Caco-2 (cell line): ENCODE results near the gene OSR1. TPM values are rescaled to one million over a fixed set of nuclear protein-coding genes. Genes with fewer than 3 reads are reported as not detected.
"Not testable (repeated sequence)": the region's sequence is repeated elsewhere in the genome, so short reads cannot be mapped to it uniquely, and the experiment has no call there.

ENCODE experiments used
- BruUV-seq: library from RNA; stranded (reverse); fragments of 400-500 nt; replicated peaks from 2 replicates; lab custom pipeline; 2021; lab: Mats Ljungman, UMichigan
- CTCF ChIA-PET: fragments of 300-600 bp; sonication (Branson Sonifier 250); formaldehyde crosslinking; loops from one replicate; lab custom pipeline; 2022; ENCODE audit warnings: antibody characterized with exemption; lab: Charles Lee
- POLR2A ChIA-PET: fragments of 300-600 bp; sonication (Branson Sonifier 250); formaldehyde crosslinking; loops from one replicate; lab custom pipeline; 2022; ENCODE audit warnings: antibody characterized with exemption; lab: Charles Lee
- DNase-seq, 2 experiments: peaks; one replicate each; pipeline versions ENCODE4 v3.0.0 to v3.0.0-alpha.2; 2020 to 2022
- H3K27me3 ChIP-seq: replicated peaks from 2 replicates; pipeline ENCODE4 v1.6.0; 2011; ENCODE audit warnings: low read length; ENCODE audit not compliant: control insufficient read depth, insufficient read depth
- H3K36me3 ChIP-seq: 2 replicates; pipeline ENCODE4 v1.5.1; 2011; ENCODE audit warnings: low read length; ENCODE audit not compliant: control insufficient read depth, insufficient read depth
- H3K4me1 ChIP-seq: fragments of 250-450 bp; sonication (Bioruptor Pico); 2 replicates; pipeline ENCODE4 v1.5.1; 2020; ENCODE audit warnings: mild to moderate bottlenecking
- H3K4me3 ChIP-seq: 2 replicates; pipeline ENCODE4 v1.5.1; 2011; ENCODE audit warnings: low read depth, mild to moderate bottlenecking, control low read depth, low read length
- H3K9me3 ChIP-seq: fragments of 250-450 bp; sonication (Bioruptor Pico); 2 replicates; pipeline ENCODE4 v1.5.1; 2020; ENCODE audit warnings: mild to moderate bottlenecking, moderate library complexity
- H3K27ac Mint-ChIP-seq: one replicate; pipeline ENCODE4 v1.8.0; 2022; ENCODE audit warnings: mixed read lengths; ENCODE audit not compliant: unreplicated experiment
- H3K27me3 Mint-ChIP-seq: one replicate; pipeline ENCODE4 v1.8.0; 2022; ENCODE audit warnings: mixed read lengths; ENCODE audit not compliant: insufficient read depth, unreplicated experiment
- H3K36me3 Mint-ChIP-seq: one replicate; pipeline ENCODE4 v1.8.0; 2022; ENCODE audit warnings: mild to moderate bottlenecking, mixed read lengths; ENCODE audit not compliant: insufficient read depth, unreplicated experiment
- H3K4me1 Mint-ChIP-seq: one replicate; pipeline ENCODE4 v1.8.0; 2022; ENCODE audit warnings: low read depth, mixed read lengths; ENCODE audit not compliant: unreplicated experiment
- H3K4me3 Mint-ChIP-seq: one replicate; pipeline ENCODE4 v1.8.0; 2022; ENCODE audit warnings: mild to moderate bottlenecking, moderate library complexity, mixed read lengths; ENCODE audit not compliant: unreplicated experiment
- H3K9me3 Mint-ChIP-seq: one replicate; pipeline ENCODE4 v1.8.0; 2022; ENCODE audit warnings: mixed read lengths; ENCODE audit not compliant: unreplicated experiment
- CTCF ChIP-seq, 2 experiments: fragments of 200-600 bp in 1 of 2; IDR thresholded peaks; 1 replicate in 1 of 2; 2 replicates in 1 of 2; pipeline versions ENCODE4 v1.5.1 to v1.8.0; 2011 to 2022; ENCODE audit warnings: antibody characterized with exemption in 1 of 2, control low read depth in 1 of 2, inconsistent platforms in 1 of 2, low read depth in 1 of 2, low read length in 1 of 2, mild to moderate bottlenecking in 1 of 2, moderate library complexity in 1 of 2; ENCODE audit not compliant: insufficient read depth in 1 of 2, severe bottlenecking in 1 of 2, unreplicated experiment in 1 of 2
- intact Hi-C: fragments of 100-400 bp; cut with micrococcal nuclease; formaldehyde crosslinking; loops from one replicate; pipeline ENCODE4 v1.10.0; 2022; ENCODE audit not compliant: unreplicated experiment
- total RNA-seq: library from RNA; stranded (reverse); gene quantifications from 2 replicates; pipeline ENCODE4 v1.2.3, GENCODE V29; 2022

The OSR1 gene
- total RNA-seq, 1 experiment from 2014 or later, result 3.2 TPM

GRCh38 chr2:19313553-19313952 is 44.9 kb downstream of the OSR1 start:
- ChIA-PET CTCF (no interaction called here), POLR2A (no interaction called here)
- Mint-ChIP-seq H3K9me3 (peaks cover 26% of the 10 kb centered on the region), H3K4me1 (no peaks in the 10 kb centered on the region), H3K36me3 (no peaks in the 10 kb centered on the region), H3K4me3 (no peak overlapping the region), H3K27me3 (no peaks in the 10 kb centered on the region), H3K27ac (no peak overlapping the region)
- BruUV-seq, result no TSS peak
- no peak for DNase-seq
- Histone ChIP-seq H3K4me1 (no peaks in the 10 kb centered on the region), H3K36me3 (no peaks in the 10 kb centered on the region), H3K9me3 (peaks cover 3% of the 10 kb centered on the region; the same call in 1 of the 2 replicates), H3K27me3 (no peaks in the 10 kb centered on the region), H3K4me3 (no peak overlapping the region)
- no peak for TF ChIP-seq CTCF (IDR thresholded peaks at IDR 0.05; ENCODE audit: insufficient read depth in 1 of 2, low read depth in 1 of 2, low read length in 1 of 2, severe bottlenecking in 1 of 2, unreplicated experiment in 1 of 2)
- intact Hi-C loops, result no loop called here

- peak in 1 of 2 experiments; percentile 12 for DNase-seq
- H3K9me3 Mint-ChIP-seq, result peaks cover 31% of the 10 kb centered on the region
- H3K36me3 Mint-ChIP-seq, result no peaks in the 10 kb centered on the region
- intact Hi-C loops, result no loop called here
- no TSS peak for BruUV-seq
- Histone ChIP-seq H3K27me3 (no peaks in the 10 kb centered on the region), H3K9me3 (peaks cover 3% of the 10 kb centered on the region; the same call in 1 of the 2 replicates), H3K36me3 (no peaks in the 10 kb centered on the region), H3K4me1 (no peaks in the 10 kb centered on the region), H3K4me3 (no peak overlapping the region)
- POLR2A ChIA-PET, result no interaction called here
- H3K4me3 Mint-ChIP-seq, result no peak overlapping the region
- H3K4me1 Mint-ChIP-seq, result no peaks in the 10 kb centered on the region
- peak in 1 of 2 experiments; percentile 23 for TF ChIP-seq CTCF (IDR thresholded peaks at IDR 0.05; ENCODE audit: insufficient read depth in 1 of 2, low read depth in 1 of 2, low read length in 1 of 2, severe bottlenecking in 1 of 2, unreplicated experiment in 1 of 2)
- no peaks in the 10 kb centered on the region for H3K27me3 Mint-ChIP-seq
- CTCF ChIA-PET, result no interaction called here
- no peak overlapping the region for H3K27ac Mint-ChIP-seq
These were observed 45.5 kb downstream of the OSR1 start for GRCh38 chr2:19312949-19313348.

- H3K9me3 Mint-ChIP-seq, intact Hi-C loops, POLR2A ChIA-PET, CTCF ChIA-PET, H3K4me1 Mint-ChIP-seq, H3K27me3 Mint-ChIP-seq, H3K36me3 Mint-ChIP-seq, H3K27me3 ChIP-seq, H3K4me1 ChIP-seq, H3K36me3 ChIP-seq, H3K9me3 ChIP-seq: not testable (repeated sequence)
- Mint-ChIP-seq H3K27ac (peak overlapping the region; percentile 91), H3K4me3 (peak overlapping the region; percentile 88)
- TSS peak; percentile 37 for BruUV-seq
- DNase-seq, result peak; percentile 60 to 67
- peak overlapping the region; percentile 28 for H3K4me3 ChIP-seq
These were observed 52.4 kb downstream of the OSR1 start for GRCh38 chr2:19306065-19306464.

- H3K36me3 ChIP-seq, intact Hi-C loops, H3K9me3 ChIP-seq, H3K36me3 Mint-ChIP-seq, H3K4me1 ChIP-seq, H3K4me1 Mint-ChIP-seq, H3K27me3 ChIP-seq, H3K27me3 Mint-ChIP-seq, BruUV-seq, POLR2A ChIA-PET, H3K9me3 Mint-ChIP-seq, CTCF ChIA-PET: not testable (repeated sequence)
- Mint-ChIP-seq H3K27ac (peak overlapping the region; percentile 91), H3K4me3 (peak overlapping the region; percentile 88)
- H3K4me3 ChIP-seq, result peak overlapping the region; percentile 28
- DNase-seq, result peak; percentile 52 to 57
These were observed 52.9 kb downstream of the OSR1 start for GRCh38 chr2:19305400-19306055.
